HepG2 (cell line): Measurements from ENCODE around the gene SSX2IP. TPM values are rescaled to one million over a fixed set of nuclear protein-coding genes. Genes with fewer than 3 reads are reported as not detected.

Experiments
- ATAC-seq: fragments of 200-7000 bp; cut with Tn5 transposase; 3 replicates; pipeline ENCODE4 v1.9.1; 2020; ENCODE audit warnings: mild to moderate bottlenecking, moderate library complexity
- BruUV-seq: library from RNA; stranded (reverse); fragments of 400-500 nt; replicated peaks from 2 replicates; lab custom pipeline; 2021; lab: Mats Ljungman, UMichigan
- CTCF ChIA-PET: fragments of 300-600 bp; formaldehyde crosslinking; extraction: SDS; loops from one replicate; lab custom pipeline; 2021; ENCODE audit warnings: low total read pairs, inconsistent platforms, low intra/inter-chr PET ratio; lab: Yijun Ruan, JAX
- POLR2A ChIA-PET: fragments of 350-600 bp; sonication (Branson Sonifier 250); formaldehyde crosslinking; loops from one replicate; lab custom pipeline; 2020; ENCODE audit warnings: antibody characterized with exemption, inconsistent platforms; lab: Yijun Ruan, JAX
- DNase-seq: peaks from one replicate; pipeline ENCODE4 v3.0.0-alpha.2; 2015; ENCODE audit warnings: low spot score
- FAIRE-seq: peaks from 3 replicates; lab custom pipeline; 2011; peaks lifted over from hg19 to GRCh38; lab: Jason Lieb, UNC
- H2AFZ ChIP-seq: one replicate; pipeline ENCODE4 v1.6.1; 2011; ENCODE audit warnings: low read length, inconsistent platforms
- H3K27ac ChIP-seq: fragments of 300-600 bp; 3 replicates; pipeline ENCODE4 v1.8.0; 2011; ENCODE audit warnings: mixed run types, mild to moderate bottlenecking, mixed read lengths, low read length, inconsistent platforms; ENCODE audit not compliant: insufficient read depth; ENCODE audit errors: extremely low read length
- H3K27me3 ChIP-seq, 2 experiments: fragments of 200-600 bp in 1 of 2; 2 replicates in 1 of 2; 3 replicates in 1 of 2; pipeline versions ENCODE4 v1.6.0 to v1.8.0; 2011; ENCODE audit warnings: low read length in 2 of 2, mild to moderate bottlenecking in 2 of 2, moderate library complexity in 2 of 2, inconsistent platforms in 1 of 2; ENCODE audit not compliant: insufficient read depth in 2 of 2, control insufficient read depth in 1 of 2
- H3K36me3 ChIP-seq, 2 experiments: fragments of 200-600 bp in 1 of 2; replicated peaks in 1 of 2; 2 replicates in 1 of 2; 3 replicates in 1 of 2; pipeline versions ENCODE4 v1.5.1 to v1.8.0; 2011; ENCODE audit warnings: low read length in 2 of 2, inconsistent platforms in 1 of 2; ENCODE audit not compliant: insufficient read depth in 2 of 2, control insufficient read depth in 1 of 2
- H3K4me1 ChIP-seq: 2 replicates; pipeline ENCODE4 v1.5.1; 2012; ENCODE audit warnings: low read length, inconsistent platforms; ENCODE audit not compliant: insufficient read depth
- H3K4me2 ChIP-seq: 2 replicates; pipeline ENCODE4 v1.6.0; 2011; ENCODE audit warnings: low read depth, low read length, inconsistent platforms
- H3K4me3 ChIP-seq, 3 experiments: fragments of 200-600 bp in 1 of 3; sonication (generic), shearing (Covaris generic) in 1 of 3; replicated peaks in 1 of 3; 2 replicates each; pipeline ENCODE4 v1.5.1; 2011 to 2016; ENCODE audit warnings: low read length in 3 of 3, inconsistent platforms in 2 of 3, low read depth in 2 of 3, mild to moderate bottlenecking in 2 of 3, control low read depth in 1 of 3, mixed read lengths in 1 of 3; ENCODE audit not compliant: insufficient read depth in 1 of 3
- H3K79me2 ChIP-seq: one replicate; pipeline ENCODE4 v1.6.1; 2011; ENCODE audit warnings: low read length, inconsistent platforms; ENCODE audit not compliant: insufficient read depth
- H3K9ac ChIP-seq: 2 replicates; pipeline ENCODE4 v1.6.0; 2011; ENCODE audit warnings: mild to moderate bottlenecking, low read depth, low read length, inconsistent platforms; ENCODE audit not compliant: insufficient read depth
- H3K9me3 ChIP-seq: 2 replicates; pipeline ENCODE4 v1.5.1; 2012; ENCODE audit warnings: mild to moderate bottlenecking, low read length
- H4K20me1 ChIP-seq: 2 replicates; pipeline ENCODE4 v1.6.0; 2011; ENCODE audit warnings: inconsistent platforms, mild to moderate bottlenecking, low read length, moderate library complexity; ENCODE audit not compliant: insufficient read depth
- MEIS1 ChIP-seq: sonication (generic); formaldehyde crosslinking; IDR thresholded peaks from 2 replicates; pipeline ENCODE4 v1.9.0; 2021; ENCODE audit warnings: mild to moderate bottlenecking, missing genetic modification reagents, moderate library complexity, borderline replicate concordance
- PRMT3 ChIP-seq: sonication (generic); formaldehyde crosslinking; IDR thresholded peaks from 2 replicates; pipeline ENCODE4 v1.8.1; 2022; ENCODE audit warnings: low read depth, mild to moderate bottlenecking, moderate library complexity, missing genetic modification reagents, borderline replicate concordance
- TCF7 ChIP-seq: sonication (generic); IDR thresholded peaks from 2 replicates; pipeline ENCODE4 v1.6.1; 2016; ENCODE audit warnings: antibody characterized with exemption, low read depth
- ZNF431 ChIP-seq: sonication (generic); formaldehyde crosslinking; IDR thresholded peaks from 2 replicates; pipeline ENCODE4 v1.9.0; 2022; ENCODE audit warnings: missing genetic modification reagents, low read depth, mild to moderate bottlenecking, borderline replicate concordance
- WGBS: methylation state at CpG from one replicate; pipeline ENCODE4 v1.1.6; 2017; ENCODE audit warnings: low lambda C conversion rate; 5-methylcytosine and 5-hydroxymethylcytosine counted together
- in situ Hi-C: cut with HindIII; loops from 2 replicates; pipeline ENCODE4 v1.10.0; 2017; ENCODE audit warnings: low pct_unique_long_range_greater_than_20kb; ENCODE audit not compliant: extremely low pct_ligation_motif_present
- intact Hi-C: fragments of 100-400 bp; cut with micrococcal nuclease; formaldehyde crosslinking; loops from one replicate; pipeline ENCODE4 v1.10.0; 2022; ENCODE audit not compliant: unreplicated experiment
- polyA plus RNA-seq, 8 experiments: library from polyadenylated mRNA; depleted of rRNA in 3 of 8; stranded (reverse) in 7 of 8; unstranded in 1 of 8; fragments of >200 nt; fragmentation: Illumina TruSeq in 4 of 8; extraction: Trizol in 4 of 8; gene quantifications; 2 replicates each; pipeline versions ENCODE4 v1.2.1 to v1.2.3, GENCODE V29; 2011 to 2016; ENCODE audit warnings: low read depth in 4 of 8, missing spikeins in 1 of 8, mixed read lengths in 1 of 8; ENCODE audit not compliant: insufficient read depth in 1 of 8
- total RNA-seq, 5 experiments: library from RNA; depleted of rRNA; stranded (reverse); fragments of >200 nt; fragmentation: Illumina TruSeq; extraction: Trizol; gene quantifications; 2 replicates each; pipeline ENCODE4 v1.2.3, GENCODE V29; 2016; ENCODE audit warnings: low read depth in 1 of 5
- TF ChIP-seq, protein P1 (sequence below), 2 experiments: sonication (generic) in 1 of 2; formaldehyde crosslinking in 1 of 2; IDR thresholded peaks; 2 replicates each; pipeline versions ENCODE4 v1.4.0 to v1.6.1; 2016 to 2020; ENCODE audit warnings: borderline replicate concordance in 1 of 2, low read depth in 1 of 2, mild to moderate bottlenecking in 1 of 2, missing genetic modification reagents in 1 of 2
- TF ChIP-seq, protein P2 (sequence below): IDR thresholded peaks from 2 replicates; pipeline ENCODE4 v1.6.1; 2016; ENCODE audit warnings: control low read depth
- TF ChIP-seq, protein P3 (sequence below): sonication (generic); formaldehyde crosslinking; conservative IDR thresholded peaks from 2 replicates; pipeline ENCODE4 v1.4.0; 2020; ENCODE audit warnings: missing genetic modification reagents

Gene SSX2IP
- total and polyA plus RNA-seq, 2 of the 13 experiments (the other 11 are each of a cell fraction or from before 2014, with no cell fraction given), result 2.7 to 23.7 TPM

DNA sequence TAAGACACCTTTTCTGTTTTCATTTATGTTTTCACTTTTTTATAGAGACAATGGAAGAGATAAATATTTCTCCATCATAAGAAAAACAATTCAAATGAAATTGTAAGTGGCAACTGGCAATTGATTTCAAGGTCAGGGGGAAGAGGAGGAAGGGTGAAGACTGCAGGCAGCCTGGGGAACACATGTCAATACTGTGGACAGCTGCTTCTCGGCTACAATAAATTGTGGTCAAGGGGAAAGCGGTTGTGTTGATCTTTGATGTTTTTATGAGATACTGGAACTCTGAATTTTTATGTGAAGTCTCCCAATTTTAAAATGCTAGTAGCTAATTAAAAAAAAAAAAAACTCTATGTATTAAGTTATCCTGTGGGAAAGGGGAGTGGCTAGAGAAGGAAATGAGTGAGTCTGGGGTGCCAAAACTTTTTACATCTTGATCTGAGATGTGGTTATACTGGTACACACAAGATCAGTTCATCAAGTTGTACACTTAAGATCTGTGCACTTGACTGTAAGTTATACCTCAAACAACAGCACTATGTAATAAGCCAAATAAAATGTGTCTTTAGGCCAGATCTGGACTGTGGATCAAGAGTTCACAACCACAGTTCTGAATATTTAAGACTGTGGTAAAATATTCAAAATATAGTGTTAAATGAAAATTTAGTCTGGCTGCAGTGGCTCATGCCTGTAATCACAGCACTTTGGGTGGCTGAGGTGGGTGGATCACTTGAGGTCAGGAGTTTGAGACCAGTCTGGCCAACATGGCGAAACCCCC is 18.0 kb downstream of the SSX2IP start:
- Histone ChIP-seq H3K4me2 (no peak overlapping the region), H3K9me3 (no peaks in the 10 kb centered on the region), H3K9ac (no peak overlapping the region), H3K4me1 (no peaks in the 10 kb centered on the region), H3K36me3 (no peaks in the 10 kb centered on the region; a peak in 1 of 5 replicates), H3K79me2 (no peaks in the 10 kb centered on the region), H3K4me3 (no peak overlapping the region), H3K27me3 (no peaks in the 10 kb centered on the region), H2AFZ (no peak overlapping the region), H3K27ac (no peak overlapping the region), H4K20me1 (no peaks in the 10 kb centered on the region)
- DNase-seq (no peak), FAIRE-seq (no peak), ATAC-seq (no peak)
- BruUV-seq, result no TSS peak
- 100% methylated on average over 3 of the region's 3 CpGs for WGBS
- POLR2A ChIA-PET, result no interaction called here
- CTCF ChIA-PET, result no interaction called here
- TF ChIP-seq MEIS1 (CRISPR knock-in tag) (no peak), PRMT3 (CRISPR knock-in tag) (no peak), ZNF431 (CRISPR knock-in tag) (no peak), TCF7 (no peak)
- TF ChIP-seq, protein P1, sequence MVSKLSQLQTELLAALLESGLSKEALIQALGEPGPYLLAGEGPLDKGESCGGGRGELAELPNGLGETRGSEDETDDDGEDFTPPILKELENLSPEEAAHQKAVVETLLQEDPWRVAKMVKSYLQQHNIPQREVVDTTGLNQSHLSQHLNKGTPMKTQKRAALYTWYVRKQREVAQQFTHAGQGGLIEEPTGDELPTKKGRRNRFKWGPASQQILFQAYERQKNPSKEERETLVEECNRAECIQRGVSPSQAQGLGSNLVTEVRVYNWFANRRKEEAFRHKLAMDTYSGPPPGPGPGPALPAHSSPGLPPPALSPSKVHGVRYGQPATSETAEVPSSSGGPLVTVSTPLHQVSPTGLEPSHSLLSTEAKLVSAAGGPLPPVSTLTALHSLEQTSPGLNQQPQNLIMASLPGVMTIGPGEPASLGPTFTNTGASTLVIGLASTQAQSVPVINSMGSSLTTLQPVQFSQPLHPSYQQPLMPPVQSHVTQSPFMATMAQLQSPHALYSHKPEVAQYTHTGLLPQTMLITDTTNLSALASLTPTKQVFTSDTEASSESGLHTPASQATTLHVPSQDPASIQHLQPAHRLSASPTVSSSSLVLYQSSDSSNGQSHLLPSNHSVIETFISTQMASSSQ (IDR thresholded peaks at IDR 0.05; ENCODE audit: low read depth), result no peak
- TF ChIP-seq, protein P1 (CRISPR knock-in tag; IDR thresholded peaks at IDR 0.05; ENCODE audit: borderline replicate concordance), result no peak
- TF ChIP-seq, protein P2, sequence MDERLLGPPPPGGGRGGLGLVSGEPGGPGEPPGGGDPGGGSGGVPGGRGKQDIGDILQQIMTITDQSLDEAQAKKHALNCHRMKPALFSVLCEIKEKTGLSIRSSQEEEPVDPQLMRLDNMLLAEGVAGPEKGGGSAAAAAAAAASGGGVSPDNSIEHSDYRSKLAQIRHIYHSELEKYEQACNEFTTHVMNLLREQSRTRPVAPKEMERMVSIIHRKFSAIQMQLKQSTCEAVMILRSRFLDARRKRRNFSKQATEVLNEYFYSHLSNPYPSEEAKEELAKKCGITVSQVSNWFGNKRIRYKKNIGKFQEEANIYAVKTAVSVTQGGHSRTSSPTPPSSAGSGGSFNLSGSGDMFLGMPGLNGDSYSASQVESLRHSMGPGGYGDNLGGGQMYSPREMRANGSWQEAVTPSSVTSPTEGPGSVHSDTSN (CRISPR knock-in tag), result no peak
- TF ChIP-seq, protein P3, sequence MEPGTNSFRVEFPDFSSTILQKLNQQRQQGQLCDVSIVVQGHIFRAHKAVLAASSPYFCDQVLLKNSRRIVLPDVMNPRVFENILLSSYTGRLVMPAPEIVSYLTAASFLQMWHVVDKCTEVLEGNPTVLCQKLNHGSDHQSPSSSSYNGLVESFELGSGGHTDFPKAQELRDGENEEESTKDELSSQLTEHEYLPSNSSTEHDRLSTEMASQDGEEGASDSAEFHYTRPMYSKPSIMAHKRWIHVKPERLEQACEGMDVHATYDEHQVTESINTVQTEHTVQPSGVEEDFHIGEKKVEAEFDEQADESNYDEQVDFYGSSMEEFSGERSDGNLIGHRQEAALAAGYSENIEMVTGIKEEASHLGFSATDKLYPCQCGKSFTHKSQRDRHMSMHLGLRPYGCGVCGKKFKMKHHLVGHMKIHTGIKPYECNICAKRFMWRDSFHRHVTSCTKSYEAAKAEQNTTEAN (CRISPR knock-in tag), result no peak
- intact Hi-C loops (no loop called here), in situ Hi-C loops (no loop called here)
